ENCODE data around the gene C1QTNF1.

DNA sequence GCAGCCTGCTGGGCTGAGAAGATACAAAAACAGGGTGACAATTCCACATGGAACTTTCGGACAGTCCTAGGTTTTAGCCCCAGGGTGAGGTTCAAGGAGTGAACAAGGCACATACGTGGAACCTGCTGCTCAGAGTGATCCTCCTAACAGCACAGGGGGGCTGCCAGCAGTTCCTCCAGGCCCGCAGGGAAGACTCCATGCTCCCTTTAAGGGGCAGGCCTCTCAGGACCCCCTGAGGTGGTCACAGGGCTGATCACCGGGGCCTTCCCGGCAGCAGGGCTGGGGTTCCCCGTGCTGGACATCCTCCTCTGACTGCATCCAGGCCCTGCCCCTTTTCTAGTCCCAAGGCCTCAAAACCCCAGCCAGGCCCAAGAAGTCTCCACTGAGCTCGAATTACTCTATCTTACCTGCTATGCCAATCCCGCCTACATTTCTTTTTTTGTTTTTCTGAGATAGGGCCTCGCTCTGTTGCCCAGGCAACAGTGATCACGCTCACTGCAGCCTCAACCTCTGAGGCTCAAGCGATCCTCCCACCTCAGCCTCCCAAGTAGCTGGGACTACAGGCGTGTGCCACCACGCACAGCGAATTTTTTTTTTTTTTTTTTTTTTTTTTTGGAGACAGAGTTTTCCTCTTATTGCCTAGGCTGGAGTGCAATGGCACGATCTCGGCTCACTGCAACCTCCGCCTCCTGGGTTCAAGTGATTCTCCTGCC lies 24.8 kb upstream of the C1QTNF1 start:
- TF ChIP-seq YY1 (IDR thresholded peaks at IDR 0.05; ENCODE audit: insufficient read depth, insufficient read length) (no peak), ZNF274 (IDR thresholded peaks at IDR 0.05; ENCODE audit: low read depth, low read length) (no peak)

Data from NT2/D1 (cell line).